Muscle of back (tissue), 11 donors: Measurements from ENCODE around the gene HOXB9. TPM values are rescaled to one million over a fixed set of nuclear protein-coding genes. Genes with fewer than 3 reads are reported as not detected.

Source experiments
- DNase-seq, 3 donors: peaks; one replicate each; pipeline versions ENCODE4 v3.0.0 to v3.0.0-alpha.2; 2013
- polyA plus RNA-seq, 10 donors: library from polyadenylated mRNA; unstranded; fragments of 120-200 nt; gene quantifications; one replicate each; pipeline ENCODE4 v1.2.1, GENCODE V29; 2013; ENCODE audit not compliant: insufficient read length in 10 of 10

The HOXB9 gene
- polyA plus RNA-seq, 10 donors = 0.09 to 1.3 (median 0.43) TPM

DNA sequence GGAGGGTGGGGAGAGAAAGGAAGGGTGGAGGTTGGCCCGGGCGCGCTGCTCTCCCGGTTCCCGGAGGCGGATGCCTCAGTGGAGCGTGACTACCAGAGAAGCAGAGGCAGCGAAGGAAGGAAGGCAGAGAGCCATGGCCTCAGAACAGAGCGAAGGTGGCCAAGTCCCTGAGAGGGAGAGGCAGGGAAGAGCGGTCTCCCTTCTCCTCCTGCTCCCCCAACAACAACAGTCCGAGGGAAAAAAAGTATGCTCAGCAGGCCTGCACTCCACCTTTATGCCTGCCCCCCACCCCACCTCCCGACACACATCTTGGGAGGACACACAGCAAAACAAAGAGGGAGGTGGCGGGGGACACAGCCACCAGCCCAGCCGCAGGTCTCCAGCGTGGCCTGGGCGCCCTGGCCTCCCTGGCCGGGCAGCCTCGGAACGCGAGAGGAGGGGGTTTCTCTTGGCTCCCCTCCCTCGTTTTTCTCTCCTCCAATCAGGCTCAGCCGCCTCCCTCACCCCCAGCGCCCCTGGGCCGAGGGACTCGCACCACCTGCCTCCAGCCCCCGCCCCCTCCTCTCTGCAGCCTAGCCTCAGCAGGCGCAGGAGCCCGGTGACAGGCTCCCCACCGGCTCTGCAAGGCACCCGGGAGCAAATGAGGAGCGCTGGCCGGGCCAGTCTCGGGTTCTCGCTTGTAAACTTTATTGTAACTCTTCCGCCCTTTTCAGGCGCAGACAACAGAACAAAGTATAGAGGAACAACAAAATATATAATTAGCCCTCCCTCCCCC is 14.3 kb downstream of the HOXB9 start:
- no peak for DNase-seq

DNA sequence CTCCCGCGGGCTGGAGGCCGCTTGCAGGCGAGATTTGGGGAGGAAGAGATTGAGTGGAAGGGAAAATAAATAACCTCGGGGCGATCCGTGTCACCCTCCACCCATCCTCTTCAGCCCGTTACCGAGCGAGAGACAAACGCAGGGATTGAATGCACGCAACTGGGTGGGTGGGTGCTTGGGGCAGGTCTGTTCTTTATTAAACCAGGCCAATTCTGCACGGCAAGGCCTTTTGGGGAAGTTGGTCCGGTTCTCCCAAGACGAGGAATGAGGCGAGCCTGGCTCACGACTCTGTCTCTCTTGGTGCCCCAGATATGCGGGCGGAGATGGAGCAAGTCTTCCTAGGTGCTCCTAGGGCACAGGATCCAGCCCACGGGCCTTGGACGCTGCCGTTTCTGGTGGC is 14.9 kb downstream of the HOXB9 start:
- DNase-seq = no peak

GRCh38 chr17:48610282-48611211 is 15.6 kb downstream of the HOXB9 start, which contains the start of gene HOXB7:
HOXB7 (minus strand) TSS chr17:48611017; CDS start chr17:48610918, 99 bp downstream.
- DNase-seq = peak; percentile 59 to 86 (median 79)

GRCh38 chr17:48609759-48610281 is 16.3 kb downstream of the HOXB9 start:
- no peak for DNase-seq

- no peak for DNase-seq
These were observed 17.1 kb downstream of the HOXB9 start for GRCh38 chr17:48609033-48609432.

- no peak for DNase-seq
These were observed 17.7 kb downstream of the HOXB9 start for GRCh38 chr17:48608494-48608834.

DNA sequence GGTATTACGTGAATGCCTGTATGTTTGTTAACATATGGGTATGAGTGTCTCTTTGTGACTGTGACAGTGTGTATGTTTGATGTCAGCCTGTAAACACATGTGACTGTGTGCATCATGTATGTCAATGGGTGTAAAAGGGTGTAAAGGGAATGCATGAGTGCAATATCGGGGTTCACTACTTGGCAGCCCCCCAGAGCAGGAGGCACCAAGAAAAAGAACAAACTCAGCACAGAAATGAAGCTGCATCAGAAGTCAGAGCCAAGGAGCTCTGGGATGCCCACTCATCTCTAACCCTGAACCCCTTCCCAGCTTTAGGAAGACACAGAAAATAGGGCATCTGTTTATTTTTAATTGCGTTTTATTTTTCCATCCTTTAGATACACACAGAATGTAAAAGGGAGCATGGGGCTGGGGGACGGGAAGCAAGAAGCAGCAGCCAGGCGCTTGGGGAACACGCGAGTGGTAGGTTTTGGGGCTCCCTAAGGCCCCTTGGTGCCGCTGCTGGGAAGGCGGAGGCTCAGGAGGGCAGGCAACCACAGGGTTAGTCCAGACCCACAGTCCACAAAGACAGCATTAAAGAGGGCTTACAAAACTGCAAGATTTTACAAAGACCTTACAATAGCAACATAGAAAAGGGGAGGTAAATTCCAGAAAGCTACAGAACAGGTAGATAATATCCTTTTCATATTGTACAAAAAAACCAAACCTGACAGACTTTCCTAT is 19.1 kb downstream of the HOXB9 start:
- DNase-seq = no peak

DNA sequence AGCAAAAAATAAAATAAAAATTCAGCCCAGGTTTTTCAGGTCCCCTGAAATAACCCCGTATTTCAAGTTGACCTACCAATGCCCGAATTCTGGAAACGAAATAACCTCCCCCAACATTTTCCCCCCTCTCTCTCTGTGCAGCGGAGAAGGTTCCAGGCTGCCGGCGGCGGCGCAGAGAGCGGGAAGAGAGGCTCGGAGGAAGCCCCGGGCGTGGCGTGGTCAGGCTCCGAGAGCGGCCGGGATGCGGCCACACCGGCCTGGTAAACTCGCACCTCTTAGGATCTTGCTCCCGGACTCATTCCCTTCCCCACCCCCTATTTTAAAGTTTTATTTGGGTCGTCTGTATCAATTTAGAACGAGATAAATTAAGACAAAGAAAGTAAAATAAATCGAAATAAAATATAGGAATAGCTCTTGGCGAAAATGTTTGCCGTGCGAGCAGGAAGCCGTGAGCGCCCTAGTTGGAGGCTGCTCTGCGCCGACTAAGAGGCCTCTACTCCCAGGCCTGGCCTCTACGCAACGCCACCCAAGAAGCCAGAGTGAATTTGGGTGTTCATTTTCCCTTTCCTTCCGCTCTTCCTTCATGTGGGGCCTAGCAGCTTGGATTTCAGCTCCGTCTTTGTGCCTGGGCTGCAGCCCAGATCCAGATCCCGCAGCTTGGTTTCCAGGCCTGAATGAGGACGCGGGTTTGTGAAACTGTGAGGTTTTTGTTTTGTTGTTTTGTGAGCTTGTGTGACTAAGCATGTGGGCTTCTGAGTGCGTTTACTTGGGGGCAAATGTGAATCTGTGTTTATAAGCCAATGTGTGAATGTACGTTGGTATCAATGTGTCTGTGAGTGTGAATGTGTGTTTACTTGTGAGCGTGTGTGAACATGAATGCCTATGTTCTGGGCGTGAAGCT is 19.9 kb downstream of the HOXB9 start:
- DNase-seq = peak in 1 of 3 donors; percentile 55

DNA sequence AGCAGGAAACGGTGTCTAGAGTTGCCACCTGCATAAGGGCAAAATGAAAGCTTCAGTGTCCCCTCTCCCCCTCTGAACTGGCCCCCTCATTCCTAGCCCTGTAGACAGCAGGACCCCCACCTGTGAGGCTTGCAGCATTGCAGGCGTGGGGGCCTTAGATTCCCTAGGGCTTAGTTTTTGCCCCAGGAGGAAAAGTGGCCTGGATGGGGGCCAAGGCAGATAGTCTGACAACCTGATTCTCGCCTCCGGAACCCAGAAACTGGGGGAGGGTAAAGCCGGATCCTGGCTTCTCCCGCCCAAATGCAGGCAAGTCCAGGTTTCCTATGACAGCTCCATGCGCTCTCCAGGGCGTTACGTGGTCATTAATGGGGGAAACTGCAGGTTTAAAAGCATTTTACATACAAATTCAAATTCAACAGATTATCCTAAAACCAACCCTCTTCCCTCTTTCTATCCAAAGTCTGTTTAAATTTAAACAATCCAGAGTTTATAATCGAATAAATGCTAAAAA is 20.7 kb downstream of the HOXB9 start:
- DNase-seq = no peak

GRCh38 chr17:48604770-48605329 is 21.3 kb downstream of the HOXB9 start, which contains the start of gene HOXB6:
HOXB6 (minus strand) TSS chr17:48604986; CDS start chr17:48598150, 6,836 bp downstream.
- peak in 1 of 3 donors; percentile 66 for DNase-seq

DNA sequence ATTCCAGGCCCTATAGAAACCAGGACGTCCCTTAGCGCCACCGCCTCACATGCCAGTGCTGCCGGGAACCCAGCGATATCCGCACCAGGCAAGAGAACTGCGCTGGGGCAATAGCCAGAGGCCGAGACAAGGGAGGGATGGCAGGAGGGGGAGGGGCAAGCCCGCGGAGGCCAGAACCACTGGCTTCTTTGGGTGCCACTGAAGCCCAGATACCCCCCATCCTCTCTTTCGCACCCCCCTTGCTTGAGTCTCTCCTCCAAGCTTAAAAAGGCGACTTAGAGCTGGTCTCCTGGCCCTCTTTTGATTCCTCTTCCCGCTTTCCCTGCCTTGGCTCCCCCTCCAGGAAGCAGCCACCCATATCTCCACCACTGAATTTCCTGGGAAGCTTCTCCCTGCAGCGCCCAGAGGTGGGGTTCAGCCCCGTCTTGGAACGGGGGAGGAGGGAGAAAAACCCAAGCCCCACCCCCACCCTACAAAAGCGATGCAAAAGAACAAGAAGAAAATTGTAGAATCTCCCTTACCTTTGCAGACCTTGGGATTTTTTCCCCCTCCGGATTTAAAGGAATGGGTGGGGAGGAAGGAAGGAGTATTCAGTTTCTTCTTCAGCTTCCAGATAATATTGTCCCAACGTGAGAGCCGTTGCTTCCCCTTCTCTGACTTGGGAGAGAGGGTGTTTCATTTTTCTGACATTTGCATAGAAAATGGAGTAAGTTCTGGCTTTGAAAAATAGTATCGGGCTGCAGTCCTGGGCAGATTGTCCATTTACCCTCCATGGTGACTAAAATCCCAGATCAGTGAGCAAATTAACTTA is 22.0 kb downstream of the HOXB9 start:
- no peak for DNase-seq

GRCh38 chr17:48601539-48602425 is 24.4 kb downstream of the HOXB9 start:
- DNase-seq = no peak

DNA sequence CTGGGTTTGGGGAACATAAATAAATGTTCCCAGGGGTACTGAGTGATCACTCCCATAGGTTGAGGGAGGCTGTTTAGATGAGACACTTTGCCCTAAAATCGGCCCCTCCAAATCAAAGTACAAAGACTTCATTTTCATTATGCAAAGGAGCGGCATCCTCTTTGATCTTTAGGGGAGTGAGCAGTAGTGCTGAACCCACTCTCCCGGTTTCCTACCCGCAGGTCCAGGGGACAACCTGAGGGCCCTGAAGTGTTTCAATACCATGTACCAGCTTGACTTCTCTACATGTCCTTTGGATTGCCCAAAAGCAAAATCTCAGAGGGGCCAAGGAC is 25.0 kb downstream of the HOXB9 start:
- DNase-seq = no peak

GRCh38 chr17:48600244-48601098 is 25.7 kb downstream of the HOXB9 start:
- DNase-seq = no peak

DNA sequence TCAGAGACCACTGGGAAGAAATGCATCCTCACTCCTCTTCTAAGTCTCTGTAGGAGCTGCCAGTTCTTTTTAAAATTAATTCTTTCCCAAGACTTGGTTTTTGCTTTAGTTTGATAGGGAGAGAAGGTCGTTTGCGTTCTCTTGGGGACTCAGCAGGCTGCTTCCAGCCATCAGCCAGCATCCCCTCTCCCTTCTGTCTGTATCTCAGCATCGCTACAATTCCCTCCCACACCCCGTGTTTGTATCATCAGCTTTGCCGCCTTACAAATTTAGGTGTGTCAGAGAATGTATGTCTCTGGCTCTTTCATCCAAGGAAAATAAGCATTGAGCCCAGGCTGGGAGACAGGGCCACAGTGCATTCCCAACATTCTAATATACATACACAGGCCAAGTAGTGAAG is 26.8 kb downstream of the HOXB9 start:
- no peak for DNase-seq

- DNase-seq = no peak
These were observed 27.4 kb downstream of the HOXB9 start for GRCh38 chr17:48598736-48599135.
